ENCODE measurements around the gene ALG8.
"Not testable (repeated sequence)": the region's sequence is repeated elsewhere in the genome, so short reads cannot be mapped to it uniquely, and the experiment has no call there.

Gene ALG8

DNA sequence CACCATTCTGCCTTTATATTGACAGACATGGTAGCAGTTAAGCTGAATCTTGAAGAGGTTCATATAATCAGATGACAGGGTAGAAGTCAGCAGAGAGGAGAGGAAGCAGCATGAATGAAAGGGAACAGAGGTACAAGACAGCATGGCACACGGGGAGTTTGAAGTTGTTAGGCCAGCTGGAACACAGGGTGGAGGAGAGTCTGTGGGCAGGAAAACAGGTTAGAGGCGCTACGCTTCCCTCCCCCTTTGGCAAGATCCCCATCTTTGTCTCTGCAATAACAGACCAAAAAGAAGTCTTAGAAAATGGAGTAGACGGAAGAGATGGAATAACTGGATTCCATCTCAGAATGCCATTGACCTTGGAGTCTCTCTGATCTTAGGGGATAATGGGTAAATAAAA, 39.8 kb downstream of the ALG8 start:
- DNase-seq = no peak

DNA sequence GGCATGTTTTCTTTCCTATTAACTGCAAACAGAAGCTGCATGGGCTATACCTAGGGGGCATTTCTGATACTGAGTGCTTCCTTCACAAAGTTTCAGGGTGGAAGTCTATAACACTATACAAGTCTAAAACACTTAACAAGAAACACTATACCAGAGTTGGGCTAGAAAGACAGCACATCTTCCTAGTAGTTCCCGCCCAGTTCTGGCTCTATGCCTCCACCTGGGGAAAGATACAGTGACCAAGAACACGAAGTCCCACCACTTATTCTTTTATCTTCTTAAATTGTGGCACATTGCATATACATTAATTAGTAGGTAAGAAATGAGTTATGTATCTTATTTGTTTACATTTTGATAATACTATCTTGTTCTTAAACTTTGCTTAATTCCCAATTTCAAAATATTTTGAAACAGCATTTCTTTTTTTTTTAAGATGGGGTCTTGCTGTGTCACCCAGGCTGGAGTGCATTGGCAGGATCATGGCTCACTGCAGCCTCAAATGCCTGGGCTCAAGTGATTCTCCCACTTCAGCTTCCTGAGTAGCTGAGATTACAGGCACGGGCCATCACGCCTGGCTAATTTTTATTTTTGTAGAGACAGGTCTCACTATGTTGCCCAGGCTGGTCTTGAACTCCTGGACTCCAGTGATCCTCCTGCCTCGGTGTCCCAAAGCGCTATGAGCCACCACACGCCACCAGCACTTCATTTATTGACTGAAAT, 41.6 kb downstream of the ALG8 start:
- no peak for DNase-seq

DNA sequence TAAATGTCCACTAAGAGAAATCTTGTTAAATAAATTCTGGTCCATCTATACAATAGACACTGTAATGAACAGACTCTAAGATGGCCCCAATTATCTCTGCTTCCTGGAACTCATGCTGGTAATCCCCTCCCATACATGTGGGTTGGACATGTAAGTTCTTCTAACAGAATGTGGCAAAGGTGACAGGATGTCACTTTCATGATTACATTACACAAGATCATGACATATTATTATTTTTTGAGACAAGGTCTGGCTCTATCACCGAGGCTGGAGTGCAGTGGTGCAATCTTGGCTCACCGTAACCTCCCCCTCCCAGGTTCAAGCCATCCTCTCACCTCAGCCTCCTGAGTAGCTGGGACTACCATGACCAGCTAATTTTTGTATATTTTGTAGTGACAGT, 45.2 kb downstream of the ALG8 start:
- no peak for DNase-seq

DNA sequence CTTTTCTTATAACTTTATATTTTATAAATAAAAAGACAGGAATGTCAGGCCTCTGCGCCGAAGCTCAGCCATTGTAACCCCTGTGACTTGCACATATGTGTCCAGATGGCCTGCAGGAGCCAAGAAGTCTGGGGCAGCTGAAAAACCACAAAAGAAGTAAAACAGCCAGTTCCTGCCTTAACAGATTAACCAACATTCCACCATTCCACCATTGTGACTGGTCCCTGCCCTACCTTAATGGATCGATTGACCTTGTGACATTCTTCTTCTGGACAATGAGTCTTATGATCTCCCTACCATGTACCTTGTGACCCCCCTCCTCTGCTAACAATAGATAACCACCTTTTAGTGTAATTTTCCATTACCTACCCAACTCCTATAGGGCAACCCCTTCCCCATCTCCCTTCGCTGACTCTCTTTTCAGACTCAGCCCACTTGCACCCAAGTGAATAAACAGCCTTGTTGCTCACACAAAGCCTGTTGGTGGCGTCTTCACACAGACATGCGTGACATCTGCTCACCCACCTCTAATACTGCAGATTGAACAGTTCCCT, 52.8 kb downstream of the ALG8 start:
- not testable (repeated sequence) for DNase-seq

DNA sequence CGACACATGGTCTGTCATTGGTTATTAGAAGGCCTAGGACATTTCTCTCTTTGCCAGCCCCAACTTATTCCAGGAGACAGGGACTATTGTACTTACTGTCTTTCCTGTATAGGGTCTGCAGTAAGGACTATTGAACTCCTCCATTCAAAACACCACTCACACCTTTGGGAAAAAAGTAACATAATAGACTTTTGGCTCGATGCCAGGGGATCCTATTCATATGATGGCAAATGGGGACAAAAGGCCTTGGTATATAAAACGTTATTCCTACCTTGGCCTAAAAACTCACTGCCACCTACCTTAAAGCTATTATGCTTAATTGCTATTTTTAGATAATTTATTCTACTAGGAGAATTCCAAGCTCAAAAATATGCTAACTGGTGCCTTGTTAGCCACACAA, 53.5 kb downstream of the ALG8 start:
- no peak for DNase-seq

DNA sequence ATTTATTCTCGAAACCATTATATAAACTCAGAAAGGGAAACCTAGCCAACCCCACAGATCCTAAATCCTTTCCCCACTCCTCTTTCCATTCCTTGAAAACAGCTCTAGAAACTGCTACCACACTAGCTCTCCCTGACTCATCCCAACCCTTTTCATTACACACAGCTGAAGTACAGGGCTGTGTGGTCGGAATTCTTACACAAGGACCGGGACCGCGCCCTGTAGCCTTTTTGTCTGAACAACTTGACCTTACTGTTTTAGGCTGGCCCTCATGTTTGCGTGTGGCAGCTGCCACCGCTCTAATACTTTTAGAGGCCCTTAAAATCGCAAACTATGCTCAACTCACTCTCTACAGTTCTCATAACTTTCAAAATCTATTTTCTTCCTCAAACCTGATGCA, 54.9 kb downstream of the ALG8 start:
- DNase-seq = not testable (repeated sequence)

DNA sequence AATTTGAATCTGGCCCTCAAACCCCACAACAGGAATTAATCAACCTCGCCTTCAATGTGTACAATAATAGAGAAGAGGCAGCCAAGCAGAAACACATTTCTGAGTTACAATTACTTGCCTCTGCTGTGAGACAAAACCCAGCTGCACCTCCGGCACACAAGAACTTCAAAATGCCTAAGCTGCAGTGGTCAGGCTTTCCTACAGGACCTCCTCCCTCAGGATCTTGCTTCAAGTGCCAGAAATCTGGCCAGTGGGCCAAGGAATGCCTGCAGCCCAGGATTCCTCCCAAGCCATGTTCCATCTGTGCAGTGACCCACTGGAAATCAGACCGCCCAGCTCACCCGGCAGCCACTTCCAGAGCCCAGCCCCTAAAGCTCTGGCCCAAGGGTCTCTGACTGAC, 56.4 kb downstream of the ALG8 start:
- no peak for DNase-seq

DNA sequence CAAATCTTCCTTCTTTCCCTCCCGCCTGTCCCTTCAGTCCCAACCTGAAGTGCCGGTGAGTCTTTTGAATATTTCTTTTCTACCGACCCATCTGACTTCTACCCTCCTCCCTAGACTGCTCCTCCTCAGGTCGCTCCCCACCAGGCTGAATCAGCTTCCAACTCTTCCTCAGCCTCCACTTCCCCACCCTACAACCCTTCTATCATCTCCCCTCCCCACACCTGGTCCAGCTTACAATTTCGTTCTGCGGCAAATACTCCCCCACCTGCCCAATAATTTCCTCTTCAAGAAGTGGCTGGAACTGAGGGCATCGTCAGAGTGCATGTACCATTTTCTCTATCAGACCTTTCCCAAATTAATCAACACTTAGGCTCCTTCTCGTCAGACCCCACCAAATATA, 57.3 kb downstream of the ALG8 start:
- no peak for DNase-seq

DNA sequence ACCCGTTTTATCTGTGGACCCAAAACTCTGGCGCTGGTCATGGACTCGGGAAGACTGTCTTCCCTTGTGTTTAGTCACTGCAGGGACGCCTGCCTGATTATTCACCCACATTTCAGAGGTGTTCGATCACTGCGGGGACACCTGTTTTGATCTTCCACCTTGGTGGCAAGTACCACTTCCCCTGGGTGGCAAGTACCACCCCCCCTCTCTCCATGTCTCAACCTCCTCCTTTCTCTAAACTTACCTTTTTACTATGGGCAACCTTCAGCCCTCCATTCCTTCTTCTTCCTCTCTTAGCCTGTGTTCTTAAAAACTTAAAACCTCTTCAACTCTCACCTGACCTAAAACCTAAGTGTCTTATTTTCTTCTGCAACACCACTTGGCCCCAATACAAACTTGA, 57.8 kb downstream of the ALG8 start:
- no peak for DNase-seq

DNA sequence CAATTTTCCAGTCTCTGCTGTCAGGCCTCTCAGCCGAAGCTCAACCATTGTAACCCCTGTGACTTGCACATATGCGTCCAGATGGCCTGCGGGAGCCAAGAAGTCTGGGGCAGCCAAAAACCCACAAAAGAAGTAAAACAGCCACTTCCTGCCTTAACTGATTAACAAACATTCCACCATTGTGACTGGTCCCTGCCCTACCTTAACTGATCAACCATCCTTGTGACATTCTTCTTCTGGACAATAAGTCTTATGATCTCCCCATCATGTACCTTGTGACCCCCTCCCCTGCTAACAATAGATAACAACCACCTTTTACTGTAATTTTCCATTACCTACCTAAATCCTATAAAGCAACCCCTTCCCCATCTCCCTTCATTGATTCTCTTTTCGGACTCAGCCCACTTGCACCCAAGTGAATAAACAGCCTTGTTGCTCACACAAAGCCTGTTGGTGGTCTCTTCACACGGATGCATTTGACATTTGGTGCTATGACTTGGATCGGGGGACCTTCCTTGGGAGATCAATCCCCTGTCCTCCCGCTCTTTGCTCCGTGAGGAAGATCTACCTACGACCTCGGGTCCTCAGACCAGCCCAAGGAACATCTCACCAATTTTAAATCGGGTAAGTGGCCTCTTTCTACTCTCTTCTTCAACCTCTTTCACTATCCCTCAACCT, 58.5 kb downstream of the ALG8 start:
- DNase-seq = no peak

DNA sequence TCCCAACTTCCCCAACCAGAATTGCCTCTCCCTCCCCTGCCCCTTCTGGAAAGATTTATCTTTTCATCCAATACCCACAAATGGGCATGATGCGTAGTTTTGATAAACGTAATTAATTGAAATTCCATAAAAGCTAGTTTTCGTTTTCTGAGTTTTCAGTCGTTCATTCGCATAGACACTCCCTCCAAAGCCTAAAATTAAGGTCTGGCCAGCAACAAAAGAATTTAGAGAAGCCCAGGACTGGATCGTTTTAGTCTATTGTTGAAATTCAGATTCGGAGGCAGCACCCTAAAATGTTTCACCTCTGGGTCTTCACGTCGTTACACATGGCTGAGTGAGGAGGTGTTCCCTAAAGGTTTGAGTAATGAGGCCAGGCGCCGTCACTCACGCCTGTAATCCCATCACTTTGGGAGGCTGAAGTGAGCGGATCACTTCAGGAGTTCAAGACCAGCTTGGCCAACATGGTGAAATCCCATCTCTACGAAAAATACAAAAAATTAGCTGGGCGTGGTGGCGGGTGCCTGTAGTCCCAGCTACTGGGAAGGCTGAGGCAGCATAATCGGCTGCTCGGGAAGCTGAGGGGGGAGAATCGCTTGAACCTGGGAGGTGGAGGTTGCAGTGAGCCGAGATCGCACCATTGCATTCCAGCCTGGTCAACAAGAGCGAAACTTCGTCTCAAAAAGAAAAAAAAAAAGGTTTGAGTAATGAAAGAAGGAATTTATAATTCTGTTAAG, 59.2 kb downstream of the ALG8 start:
- DNase-seq = no peak

DNA sequence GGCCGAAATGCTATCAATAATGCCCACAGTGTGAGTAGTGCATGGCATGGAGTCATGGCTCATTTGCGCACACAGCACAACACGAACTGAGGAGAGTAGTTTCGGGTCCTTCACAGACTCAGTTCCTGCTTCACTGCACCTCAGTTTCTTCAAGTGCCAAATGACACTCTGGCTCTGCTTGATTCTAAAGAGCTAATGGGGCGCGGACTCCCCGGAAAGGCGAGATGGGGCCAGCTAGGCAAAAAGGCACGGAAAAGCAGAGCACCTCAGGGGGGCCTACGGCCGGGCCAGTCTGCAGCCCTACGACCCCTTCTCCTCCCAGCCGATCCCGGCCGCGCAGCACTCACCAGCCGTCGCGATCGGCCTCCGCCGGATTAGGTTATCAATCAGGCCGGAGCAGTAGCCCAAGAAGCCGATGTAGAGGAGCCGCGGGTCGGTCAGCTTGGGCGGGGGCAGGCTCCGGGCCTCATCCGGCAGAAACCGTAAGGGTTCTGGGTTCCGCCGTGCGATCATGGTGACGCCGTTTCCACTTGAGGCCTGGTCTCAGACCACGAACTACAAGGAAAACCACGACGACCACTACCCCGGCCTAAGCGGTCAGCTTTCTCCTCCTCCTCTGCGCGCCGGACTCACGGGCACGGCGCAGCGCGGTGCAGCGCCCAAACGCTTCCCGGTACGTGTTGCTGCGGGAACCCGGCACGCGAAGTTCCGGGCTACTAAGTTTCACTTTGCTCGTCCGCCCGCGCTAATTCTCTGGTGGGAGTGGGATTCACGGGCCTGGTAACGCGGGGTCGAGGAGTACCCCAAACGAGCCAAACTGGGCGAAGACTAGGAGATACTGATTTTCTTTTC, 60.0 kb downstream of the ALG8 start, which contains the start of gene NDUFC2:
Gene NDUFC2 (minus strand): TSS at position 631 of the 852 bp plus-strand sequence. CDS start 118 bp downstream, at position 513.
- DNase-seq = peak in 1 of 2 experiments; percentile 10

DNA sequence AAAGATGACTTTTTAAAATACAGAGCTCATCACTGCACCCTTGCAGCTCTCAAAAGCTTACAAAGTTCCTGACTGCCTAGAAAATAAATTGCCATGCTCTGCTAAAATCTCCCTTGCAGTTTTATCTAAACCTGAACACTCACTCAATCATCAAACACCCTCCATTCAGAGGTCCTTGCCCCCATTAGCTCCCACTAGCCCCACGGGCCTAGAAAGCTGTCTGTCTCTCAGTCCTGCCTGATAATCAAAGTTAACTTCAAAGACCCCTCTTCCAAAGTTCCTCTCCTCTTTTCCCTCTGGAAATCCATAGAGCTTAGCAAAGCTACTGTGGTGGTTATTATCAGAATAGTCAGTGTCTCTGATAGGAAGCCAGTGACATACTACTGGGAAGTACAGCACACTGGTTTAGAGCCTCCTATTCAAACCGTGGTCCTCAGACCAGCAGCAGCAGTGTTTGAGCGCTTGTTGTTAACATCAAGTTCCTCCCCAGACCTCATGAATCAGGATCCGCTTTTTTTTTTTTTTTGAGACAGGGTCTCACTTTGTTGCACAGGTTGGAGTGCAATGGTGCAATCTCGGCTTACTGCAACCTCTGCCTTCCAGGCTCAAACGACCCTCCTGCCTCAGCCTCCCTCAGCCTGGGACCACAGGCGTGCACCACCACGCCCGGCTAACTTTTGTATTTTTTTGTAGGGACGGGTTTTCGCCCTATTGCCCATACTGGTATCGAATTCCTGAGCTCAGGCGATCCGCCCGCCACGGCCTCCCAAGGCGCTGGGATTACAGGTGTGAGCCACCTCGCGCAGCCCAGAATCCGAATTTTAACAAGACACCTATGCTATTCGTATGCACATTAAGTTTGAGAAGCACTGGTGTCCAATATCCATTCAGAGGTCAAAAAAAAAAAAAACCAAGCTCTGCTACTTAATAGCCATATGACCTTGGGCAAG, 60.9 kb downstream of the ALG8 start:
- no peak for DNase-seq

DNA sequence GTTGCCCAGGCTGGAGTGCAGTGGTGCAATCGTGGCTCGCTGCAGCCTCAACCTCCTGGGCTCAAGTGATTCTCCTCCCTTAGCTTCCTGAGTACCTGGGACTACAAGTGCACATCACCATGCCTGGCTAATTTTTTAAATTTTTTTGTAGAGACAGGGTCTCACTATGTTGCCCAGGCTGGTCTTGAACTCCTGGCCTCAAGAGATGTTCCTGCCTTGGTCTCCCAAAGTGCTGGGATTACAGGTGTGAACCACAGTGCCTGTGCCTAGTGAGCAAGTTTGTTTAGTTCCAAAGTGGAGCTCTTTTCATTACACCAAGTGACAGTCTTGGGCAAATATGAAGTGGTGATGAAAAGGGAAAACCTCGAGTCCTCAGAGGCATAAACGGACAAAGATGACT, 61.8 kb downstream of the ALG8 start:
- DNase-seq = not testable (repeated sequence)

DNA sequence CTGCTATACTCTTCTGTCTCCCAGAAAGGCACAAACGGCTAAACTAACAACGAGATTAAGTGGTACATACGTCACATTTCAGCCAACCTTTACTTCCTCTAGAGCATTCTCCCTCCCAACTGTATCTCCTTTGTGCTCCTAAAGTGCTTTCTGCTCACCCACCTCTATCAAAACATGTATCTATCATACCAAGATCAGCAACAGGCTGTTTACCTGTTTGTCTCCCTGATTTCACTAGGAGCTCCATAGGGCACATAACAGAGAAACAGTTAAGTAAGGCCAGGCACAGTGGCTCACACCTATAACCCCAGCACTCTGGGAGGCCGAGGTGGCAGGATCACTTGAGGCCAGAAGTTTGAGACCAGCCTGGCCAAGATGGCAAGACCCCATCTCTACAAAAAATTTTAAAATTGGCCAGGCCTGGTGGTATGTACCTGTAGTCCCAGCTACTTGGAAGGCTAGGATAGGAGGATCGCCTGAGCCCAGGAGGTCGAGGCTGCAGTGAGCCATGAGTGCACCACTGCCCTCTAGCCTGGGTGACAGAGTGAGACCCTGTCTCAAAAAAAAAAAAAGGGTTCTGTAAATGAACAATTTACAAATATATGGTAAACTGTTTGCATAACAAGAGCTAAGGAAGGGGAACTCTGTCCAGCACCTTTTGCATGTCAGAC, 62.6 kb downstream of the ALG8 start:
- no peak for DNase-seq

DNA sequence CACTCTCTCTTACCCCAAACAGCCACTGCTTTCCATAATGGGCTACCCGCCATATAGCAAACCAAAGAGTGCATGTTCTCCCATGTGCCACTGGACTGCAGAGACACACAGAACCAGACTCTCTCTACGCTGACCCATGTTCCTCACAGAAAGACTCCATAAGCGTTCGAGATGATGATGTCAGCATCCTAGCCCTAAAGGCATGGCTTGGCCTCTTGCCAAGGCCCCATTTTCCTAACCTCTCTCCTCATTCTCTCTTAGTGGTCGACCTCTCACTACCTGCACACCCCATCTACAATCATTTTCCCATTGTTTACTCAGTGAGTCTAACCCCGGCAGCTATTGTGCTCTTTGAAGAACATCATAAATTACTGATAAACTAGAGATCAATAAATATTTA, 64.7 kb downstream of the ALG8 start:
- DNase-seq = no peak

DNA sequence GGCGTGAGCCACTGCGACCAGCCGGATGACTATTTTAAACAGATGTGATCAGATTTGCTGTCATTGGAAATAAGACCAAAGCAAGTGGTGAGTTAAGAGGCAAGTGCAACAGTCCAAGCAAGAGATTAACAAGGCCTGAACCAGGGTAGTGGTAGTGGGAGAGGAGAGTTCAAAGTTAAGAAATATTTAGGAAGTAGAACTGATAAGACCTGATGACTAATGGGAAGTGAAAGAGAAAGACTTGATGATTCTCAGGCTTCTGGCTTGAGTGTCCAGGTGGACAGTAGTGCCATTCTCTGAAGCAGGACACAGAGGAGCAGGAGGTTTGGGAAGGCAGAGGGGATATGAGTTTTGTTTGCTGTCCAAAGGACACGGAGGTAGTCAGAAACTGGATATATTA, 67.0 kb downstream of the ALG8 start:
- DNase-seq = no peak

DNA sequence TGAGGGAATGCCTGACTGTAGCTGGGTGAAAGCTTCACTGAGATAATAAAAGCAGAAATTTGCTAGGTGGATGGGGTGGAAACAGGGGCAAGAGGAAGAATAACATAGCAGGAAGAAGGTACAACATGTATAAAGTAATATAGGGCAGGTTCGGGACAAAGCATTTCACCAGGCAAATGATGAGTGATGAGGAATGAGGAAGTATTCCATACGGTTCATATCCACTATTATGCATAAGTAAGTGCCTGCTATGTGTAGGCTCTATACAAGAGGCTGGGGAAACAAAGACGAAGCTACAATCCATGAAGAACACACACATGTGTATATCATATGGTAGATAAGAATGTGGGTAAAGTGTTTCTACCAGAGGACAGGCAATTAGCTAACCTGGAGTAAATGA, 67.7 kb downstream of the ALG8 start:
- DNase-seq = no peak

DNA sequence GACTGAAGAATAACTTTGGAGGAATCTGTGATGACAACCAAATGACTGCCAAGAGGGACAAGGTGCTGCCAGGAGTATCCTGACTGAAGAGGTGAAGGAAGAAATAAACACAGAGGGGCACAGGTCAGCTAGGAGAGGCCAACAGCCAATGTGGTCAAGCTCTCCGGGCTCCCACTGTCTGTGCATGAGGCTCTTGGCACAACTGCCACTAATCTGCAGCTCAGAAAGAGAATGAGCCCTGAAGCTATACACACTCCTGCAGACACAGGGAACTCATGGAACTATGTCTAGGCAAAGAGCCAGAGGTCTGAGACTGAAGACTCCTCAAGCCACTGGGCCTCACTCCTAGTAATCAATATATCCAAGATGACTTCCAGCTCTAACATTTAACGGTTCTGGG, 68.8 kb downstream of the ALG8 start:
- DNase-seq = no peak

DNA sequence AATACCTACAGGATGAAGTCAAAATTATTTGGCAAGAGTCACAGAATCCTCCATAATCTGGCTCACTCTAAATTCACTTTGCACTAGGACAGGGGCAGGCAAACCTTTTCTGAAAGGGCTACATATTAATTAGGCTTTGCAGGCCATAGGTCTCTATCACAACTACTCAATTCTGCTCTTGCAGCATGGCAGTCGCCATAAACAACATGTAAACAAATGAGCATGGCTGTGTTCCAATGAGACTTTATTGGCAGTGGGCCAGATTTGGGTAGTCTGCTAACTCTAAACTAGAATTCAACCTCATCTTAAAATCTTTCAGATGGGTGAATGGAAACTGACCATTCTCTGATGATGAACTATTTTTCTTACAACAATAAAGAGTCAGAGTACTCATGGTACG, 70.0 kb downstream of the ALG8 start:
- no peak for DNase-seq

DNA sequence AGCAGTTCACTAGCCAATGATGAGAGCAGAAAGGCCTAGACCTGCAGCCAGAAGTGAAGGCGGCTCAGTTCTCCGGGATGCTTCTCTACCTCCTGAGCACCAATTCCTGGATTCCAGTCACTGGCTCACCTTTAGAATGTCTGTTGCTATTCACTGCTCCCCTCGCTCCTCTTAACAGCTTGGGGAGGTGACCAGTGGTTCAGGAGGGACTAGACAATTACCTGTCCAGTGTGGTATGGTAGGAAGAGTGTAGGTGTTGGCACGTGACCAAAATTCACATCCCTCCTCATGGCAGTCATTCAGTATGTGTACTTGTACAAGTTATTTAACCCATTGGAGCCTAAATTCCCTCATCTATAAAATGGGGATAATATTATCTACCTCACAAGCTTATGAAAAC, 71.7 kb downstream of the ALG8 start:
- no peak for DNase-seq

All from cerebellar nuclear complex (tissue), 1 donor.